ENCODE measurements around the gene THBS1. TPM values are rescaled to one million over a fixed set of nuclear protein-coding genes. Genes with fewer than 3 reads are reported as not detected.

Gene THBS1
- total and polyA plus RNA-seq, 8 donors: 14.0 to 176 (median 56.4) TPM

- no peaks in the 10 kb centered on the region for H3K4me1 ChIP-seq
- no peak for DNase-seq
- ATAC-seq: no peak
- no peak overlapping the region for H3K4me3 ChIP-seq
- 79 to 83% methylated on average over 2 of the region's 2 CpGs for WGBS, 2 donors
- H3K9me3 ChIP-seq: peaks cover 0 to 4% (median 0%) of the 10 kb centered on the region in 4 donors
- no peak for FAIRE-seq
- H3K27me3 ChIP-seq: no peaks in the 10 kb centered on the region
- H3K27ac ChIP-seq: no peak overlapping the region
- intact Hi-C loops (cut with DNase I): no loop called here
- no peak for TF ChIP-seq CTCF (IDR thresholded peaks at IDR 0.05)
- no peaks in the 10 kb centered on the region for H3K36me3 ChIP-seq
Observed at GRCh38 chr15:39608185-39609139, 27.6 kb downstream of the THBS1 start.

GRCh38 chr15:39609166-39609916 is 28.5 kb downstream of the THBS1 start:
- H3K27me3 ChIP-seq: no peaks in the 10 kb centered on the region
- intact Hi-C loops (cut with DNase I): no loop called here
- TF ChIP-seq CTCF (IDR thresholded peaks at IDR 0.05): no peak
- no peak overlapping the region for H3K27ac ChIP-seq
- ATAC-seq (peak in 1 of 4 donors; percentile 59), DNase-seq (no peak), FAIRE-seq (no peak)
- H3K4me1 ChIP-seq: no peaks in the 10 kb centered on the region
- 68 to 79% methylated on average over 4 of the region's 4 CpGs for WGBS, 2 donors
- peaks cover 0 to 4% (median 0%) of the 10 kb centered on the region in 4 donors for H3K9me3 ChIP-seq
- H3K36me3 ChIP-seq: no peaks in the 10 kb centered on the region
- H3K4me3 ChIP-seq: no peak overlapping the region

- intact Hi-C loops (cut with DNase I): no loop called here
- no peak overlapping the region for H3K27ac ChIP-seq
- H3K27me3 ChIP-seq: no peaks in the 10 kb centered on the region
- FAIRE-seq: no peak
- TF ChIP-seq CTCF (IDR thresholded peaks at IDR 0.05): no peak
- peaks cover 0 to 4% (median 0%) of the 10 kb centered on the region in 4 donors for H3K9me3 ChIP-seq
- DNase-seq: no peak
- no peaks in the 10 kb centered on the region for H3K36me3 ChIP-seq
- ATAC-seq: no peak
- no peaks in the 10 kb centered on the region for H3K4me1 ChIP-seq
- no peak overlapping the region for H3K4me3 ChIP-seq
Observed at GRCh38 chr15:39610665-39611064, 29.8 kb downstream of the THBS1 start.

GRCh38 chr15:39613271-39613670 is 32.4 kb downstream of the THBS1 start:
- FAIRE-seq (no peak), ATAC-seq (no peak), DNase-seq (no peak)
- TF ChIP-seq CTCF (IDR thresholded peaks at IDR 0.05): no peak
- H3K27ac ChIP-seq: no peak overlapping the region
- H3K36me3 ChIP-seq: no peaks in the 10 kb centered on the region
- no peaks in the 10 kb centered on the region for H3K27me3 ChIP-seq
- peaks cover 0 to 4% (median 0%) of the 10 kb centered on the region in 4 donors for H3K9me3 ChIP-seq
- no peak overlapping the region for H3K4me3 ChIP-seq
- intact Hi-C loops (cut with DNase I): no loop called here
- H3K4me1 ChIP-seq: no peaks in the 10 kb centered on the region
